GM10266 (cell line): ENCODE data around the gene OTOS.

Experiments used
- DNase-seq: peaks from one replicate; pipeline ENCODE4 v3.0.0; 2012; ENCODE audit errors: extremely low spot score
- CTCF ChIP-seq: IDR thresholded peaks from 2 replicates; pipeline ENCODE4 v1.5.1; 2012; ENCODE audit warnings: mild to moderate bottlenecking, low read depth; ENCODE audit not compliant: control insufficient read depth, insufficient read depth; ENCODE audit errors: missing control alignments

OTOS gene

GRCh38 chr2:240121190-240121589 is 19.3 kb downstream of the OTOS start:
- no peak for TF ChIP-seq CTCF
- no peak for DNase-seq

- DNase-seq = no peak
- no peak for TF ChIP-seq CTCF
Measured at GRCh38 chr2:240114233-240114632, 26.2 kb downstream of the OTOS start.

- DNase-seq = no peak
- no peak for TF ChIP-seq CTCF
Measured at GRCh38 chr2:240112914-240113690, 27.4 kb downstream of the OTOS start.

- DNase-seq = no peak
- TF ChIP-seq CTCF = no peak
Measured at GRCh38 chr2:240111253-240111652, 29.2 kb downstream of the OTOS start.

- DNase-seq = no peak
- no peak for TF ChIP-seq CTCF
Measured at GRCh38 chr2:240109386-240109785, 31.1 kb downstream of the OTOS start.

GRCh38 chr2:240107477-240107796 is 33.0 kb downstream of the OTOS start:
- no peak for TF ChIP-seq CTCF
- no peak for DNase-seq

GRCh38 chr2:240106765-240107476 is 33.5 kb downstream of the OTOS start:
- no peak for DNase-seq

More at GRCh38 chr2:240106765-240107476, 33.5 kb downstream of the OTOS start:
- TF ChIP-seq CTCF = no peak
